Suprapubic skin (tissue), 4 donors: ENCODE data around the gene PARP15. TPM values are rescaled to one million over a fixed set of nuclear protein-coding genes. Genes with fewer than 3 reads are reported as not detected.

Source experiments
- DNase-seq, 2 donors: peaks; one replicate each; pipeline ENCODE4 v3.0.0-alpha.2; 2019; ENCODE audit warnings: low spot score in 2 of 2
- H3K27ac ChIP-seq: fragments of 200-600 bp; sonication (generic); one replicate; pipeline ENCODE4 v1.5.1; 2019
- H3K27me3 ChIP-seq: fragments of 200-600 bp; sonication (generic); one replicate; pipeline ENCODE4 v1.5.1; 2019
- H3K36me3 ChIP-seq: fragments of 200-600 bp; sonication (generic); one replicate; pipeline ENCODE4 v1.5.1; 2019
- H3K4me1 ChIP-seq: fragments of 200-600 bp; sonication (generic); one replicate; pipeline ENCODE4 v1.5.1; 2019
- H3K4me3 ChIP-seq: fragments of 200-600 bp; sonication (generic); one replicate; pipeline ENCODE4 v1.5.1; 2019; ENCODE audit warnings: mild to moderate bottlenecking
- H3K9me3 ChIP-seq: fragments of 200-600 bp; sonication (generic); one replicate; pipeline ENCODE4 v1.5.1; 2019
- CTCF ChIP-seq, 2 donors: fragments of 200-600 bp in 1 of 2; fragments of 450-650 bp in 1 of 2; sonication (generic) in 1 of 2; IDR thresholded peaks; one replicate each; pipeline ENCODE4 v1.5.1; 2016 to 2019; ENCODE audit warnings: antibody characterized with exemption in 2 of 2, mild to moderate bottlenecking in 1 of 2, moderate library complexity in 1 of 2
- EP300 ChIP-seq: sonication (generic); formaldehyde crosslinking; IDR thresholded peaks from one replicate; pipeline ENCODE4 v1.6.1; 2017; ENCODE audit warnings: antibody characterized with exemption
- POLR2A ChIP-seq, 2 donors: fragments of 450-650 bp; IDR thresholded peaks; one replicate each; pipeline ENCODE4 v1.6.1; 2017; ENCODE audit warnings: antibody characterized with exemption in 2 of 2, mild to moderate bottlenecking in 2 of 2, moderate library complexity in 2 of 2
- POLR2AphosphoS5 ChIP-seq, 3 donors: sonication (generic); formaldehyde crosslinking; IDR thresholded peaks; one replicate each; pipeline ENCODE4 v1.6.1; 2017; ENCODE audit warnings: antibody characterized with exemption in 3 of 3
- WGBS: methylation state at CpG from one replicate; pipeline ENCODE4 v1.1.5; 2018; 5-methylcytosine and 5-hydroxymethylcytosine counted together
- total RNA-seq, 4 donors: library from RNA; depleted of rRNA; stranded (reverse); fragments of >200 nt; gene quantifications; one replicate each; pipeline ENCODE4 v1.1.0, GENCODE V29; 2016

PARP15 gene
- total RNA-seq, 4 donors from 2014 or later, result 0.26 to 0.80 (median 0.51) TPM; not detected in 1

GRCh38 chr3:122662505-122662904, 85.1 kb downstream of the PARP15 start:
- no peak for TF ChIP-seq POLR2A (IDR thresholded peaks at IDR 0.05)
- no peak for TF ChIP-seq EP300
- TF ChIP-seq CTCF (IDR thresholded peaks at IDR 0.05), result no peak
- TF ChIP-seq POLR2AphosphoS5 (IDR thresholded peaks at IDR 0.05), result no peak
- H3K9me3 ChIP-seq, result no peaks in the 10 kb centered on the region

GRCh38 chr3:122665226-122665786, 87.9 kb downstream of the PARP15 start:
- H3K9me3 ChIP-seq, result no peaks in the 10 kb centered on the region
- WGBS, result 76% methylated on average over 4 of the region's 4 CpGs
- TF ChIP-seq EP300, result no peak
- TF ChIP-seq CTCF (IDR thresholded peaks at IDR 0.05), result no peak
- TF ChIP-seq POLR2AphosphoS5 (IDR thresholded peaks at IDR 0.05), result no peak
- no peak for TF ChIP-seq POLR2A (IDR thresholded peaks at IDR 0.05)
- H3K4me3 ChIP-seq, result no peak overlapping the region
- no peaks in the 10 kb centered on the region for H3K27me3 ChIP-seq
- no peak overlapping the region for H3K27ac ChIP-seq
- H3K4me1 ChIP-seq, result no peaks in the 10 kb centered on the region
- DNase-seq, result no peak
- H3K36me3 ChIP-seq, result no peaks in the 10 kb centered on the region

More at GRCh38 chr3:122662505-122662904, 85.1 kb downstream of the PARP15 start:
- Histone ChIP-seq H3K27ac (no peak overlapping the region), H3K4me3 (no peak overlapping the region), H3K27me3 (no peaks in the 10 kb centered on the region), H3K4me1 (no peaks in the 10 kb centered on the region), H3K36me3 (no peaks in the 10 kb centered on the region)
- 41% methylated on average over 2 of the region's 2 CpGs for WGBS
- no peak for DNase-seq

GRCh38 chr3:122665881-122666280, 88.4 kb downstream of the PARP15 start:
- TF ChIP-seq EP300, result no peak
- no peak for TF ChIP-seq POLR2AphosphoS5 (IDR thresholded peaks at IDR 0.05)
- no peak for TF ChIP-seq POLR2A (IDR thresholded peaks at IDR 0.05)
- TF ChIP-seq CTCF (IDR thresholded peaks at IDR 0.05), result no peak
- H3K27me3 ChIP-seq, result no peaks in the 10 kb centered on the region
- H3K4me3 ChIP-seq, result no peak overlapping the region
- no peak overlapping the region for H3K27ac ChIP-seq
- no peaks in the 10 kb centered on the region for H3K4me1 ChIP-seq
- no peak for DNase-seq
- no peaks in the 10 kb centered on the region for H3K9me3 ChIP-seq
- H3K36me3 ChIP-seq, result no peaks in the 10 kb centered on the region

- no peaks in the 10 kb centered on the region for H3K27me3 ChIP-seq
- no peak overlapping the region for H3K4me3 ChIP-seq
- no peak overlapping the region for H3K27ac ChIP-seq
- H3K36me3 ChIP-seq, result no peaks in the 10 kb centered on the region
- H3K4me1 ChIP-seq, result no peaks in the 10 kb centered on the region
- no peak for TF ChIP-seq POLR2A (IDR thresholded peaks at IDR 0.05)
- TF ChIP-seq EP300, result no peak
- TF ChIP-seq POLR2AphosphoS5 (IDR thresholded peaks at IDR 0.05), result no peak
- TF ChIP-seq CTCF (IDR thresholded peaks at IDR 0.05), result no peak
- WGBS, result 78% methylated on average over 8 of the region's 8 CpGs
- no peaks in the 10 kb centered on the region for H3K9me3 ChIP-seq
- DNase-seq, result no peak
These were observed 91.7 kb downstream of the PARP15 start for GRCh38 chr3:122668930-122669730.

- H3K27me3 ChIP-seq, result no peaks in the 10 kb centered on the region
- no peaks in the 10 kb centered on the region for H3K9me3 ChIP-seq
- no peaks in the 10 kb centered on the region for H3K36me3 ChIP-seq
- H3K4me3 ChIP-seq, result no peak overlapping the region
- WGBS, result 82% methylated on average over 2 of the region's 2 CpGs
- no peak for DNase-seq
- TF ChIP-seq POLR2AphosphoS5 (IDR thresholded peaks at IDR 0.05), result no peak
- no peak for TF ChIP-seq CTCF (IDR thresholded peaks at IDR 0.05)
- no peak for TF ChIP-seq POLR2A (IDR thresholded peaks at IDR 0.05)
- no peak overlapping the region for H3K27ac ChIP-seq
- no peaks in the 10 kb centered on the region for H3K4me1 ChIP-seq
These were observed 94.1 kb downstream of the PARP15 start for GRCh38 chr3:122671553-122671952.
